HS-5 (cell line): ENCODE results near the gene ARL15.
"Not testable (repeated sequence)": the region's sequence is repeated elsewhere in the genome, so short reads cannot be mapped to it uniquely, and the experiment has no call there.

Source experiments
- DNase-seq: peaks from one replicate; pipeline ENCODE4 v3.0.0-alpha.2; 2012; ENCODE audit warnings: low read depth

Gene ARL15

DNA sequence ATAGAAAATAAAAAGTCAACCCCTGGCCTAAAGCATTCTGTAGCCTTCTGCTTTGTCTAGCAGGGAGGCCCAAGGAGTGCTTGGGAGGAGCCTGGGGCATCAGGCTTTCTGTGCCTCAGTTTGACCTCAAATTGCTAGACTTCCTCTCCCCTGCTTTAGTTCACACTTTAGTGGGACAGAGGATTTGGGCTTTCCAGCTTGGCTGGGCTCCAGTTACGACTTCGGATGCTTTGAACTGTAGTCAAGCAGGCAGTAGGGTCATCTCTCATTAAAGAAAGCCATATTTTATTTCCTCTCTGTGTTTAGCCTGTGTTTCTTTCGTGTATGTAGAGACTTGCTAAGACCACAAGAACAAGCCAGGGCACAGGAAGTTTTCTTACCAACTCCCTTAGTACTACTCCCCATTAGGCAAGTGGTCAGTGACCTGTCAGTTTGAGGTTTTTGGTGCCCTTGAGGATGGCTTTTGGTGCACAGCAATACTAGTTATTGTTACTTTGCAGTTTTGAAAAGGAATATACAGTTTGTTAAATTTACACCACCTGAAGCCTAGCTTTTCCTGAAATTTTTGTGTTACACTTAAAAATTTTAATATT lies 415.2 kb downstream of the ARL15 start:
- DNase-seq, result no peak

DNA sequence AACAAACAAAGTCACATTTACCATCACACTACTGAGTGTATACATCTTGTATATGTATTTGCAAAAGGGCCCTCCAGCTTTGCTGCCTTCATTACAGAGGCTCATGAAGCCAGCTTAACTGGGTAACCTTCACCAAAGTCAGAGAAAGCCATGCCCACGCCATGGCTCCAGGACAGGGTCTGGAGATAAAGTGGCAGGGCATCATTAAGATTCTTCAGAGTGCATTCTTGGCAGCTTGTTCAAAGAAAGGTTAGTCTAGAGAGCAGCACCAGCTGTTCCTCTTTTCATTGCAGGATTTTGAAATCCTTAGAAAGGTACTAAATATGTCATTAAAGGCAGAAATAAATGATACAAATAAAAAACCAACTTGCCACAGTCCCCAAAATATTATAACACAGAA lies 416.7 kb downstream of the ARL15 start:
- no peak for DNase-seq

DNA sequence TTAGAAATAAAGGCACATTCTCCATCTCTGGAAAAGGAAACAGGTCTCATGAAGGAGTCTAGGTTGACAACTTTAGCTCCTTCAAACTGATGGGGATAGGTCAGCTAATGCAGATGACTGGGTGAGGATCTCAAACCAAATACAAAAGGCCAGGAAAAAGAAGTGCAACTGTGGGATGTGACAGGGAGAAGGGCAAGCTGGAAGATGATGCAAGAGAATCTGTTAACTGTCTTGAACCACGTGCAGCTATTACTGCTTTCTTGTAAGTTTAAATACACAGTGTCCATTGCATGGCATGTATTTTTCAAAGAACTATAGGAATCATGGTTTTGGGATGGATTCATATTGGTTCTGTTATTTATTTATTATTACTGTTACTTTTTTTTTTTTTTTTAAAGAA lies 418.1 kb downstream of the ARL15 start:
- DNase-seq, result no peak

DNA sequence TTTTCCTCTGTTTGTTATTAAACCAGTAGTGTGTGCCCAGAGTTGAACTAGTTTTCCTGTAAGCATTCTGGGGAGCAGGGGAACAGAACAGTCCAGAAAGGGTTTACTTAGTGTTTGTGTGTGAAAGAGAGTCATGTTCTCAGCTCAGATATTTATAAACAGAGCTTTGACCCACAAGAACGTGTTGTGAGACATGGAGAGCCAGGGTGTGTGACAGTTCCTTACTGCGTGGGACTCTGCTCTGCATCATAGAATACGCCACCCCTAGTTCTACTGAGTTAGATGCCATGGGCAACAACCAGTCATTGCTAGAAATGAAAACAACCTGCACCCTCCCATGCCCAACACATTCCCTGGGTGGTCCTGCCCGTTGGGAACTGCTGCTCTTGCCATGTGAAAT lies 419.2 kb downstream of the ARL15 start:
- DNase-seq, result no peak

GRCh38 chr5:53890490-53890889 lies 419.9 kb downstream of the ARL15 start:
- no peak for DNase-seq

DNA sequence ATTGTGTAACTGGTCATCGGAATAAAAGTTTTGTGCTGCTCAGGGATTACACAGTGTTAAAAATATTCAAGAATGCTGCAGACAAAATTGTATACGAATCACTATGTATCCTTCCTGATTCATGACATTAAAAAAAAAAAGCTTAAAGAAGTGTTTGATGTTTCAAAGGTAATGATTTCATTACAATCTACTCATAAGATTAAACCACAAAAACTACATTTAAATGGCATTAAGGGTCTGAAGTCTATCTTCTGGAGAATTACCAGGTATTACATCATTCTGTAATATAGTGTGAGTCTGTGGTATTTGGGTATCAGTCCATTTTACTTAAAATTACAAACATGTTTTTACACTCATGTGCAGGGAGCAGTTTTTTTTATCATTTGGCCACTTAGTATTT lies 425.5 kb downstream of the ARL15 start:
- no peak for DNase-seq

DNA sequence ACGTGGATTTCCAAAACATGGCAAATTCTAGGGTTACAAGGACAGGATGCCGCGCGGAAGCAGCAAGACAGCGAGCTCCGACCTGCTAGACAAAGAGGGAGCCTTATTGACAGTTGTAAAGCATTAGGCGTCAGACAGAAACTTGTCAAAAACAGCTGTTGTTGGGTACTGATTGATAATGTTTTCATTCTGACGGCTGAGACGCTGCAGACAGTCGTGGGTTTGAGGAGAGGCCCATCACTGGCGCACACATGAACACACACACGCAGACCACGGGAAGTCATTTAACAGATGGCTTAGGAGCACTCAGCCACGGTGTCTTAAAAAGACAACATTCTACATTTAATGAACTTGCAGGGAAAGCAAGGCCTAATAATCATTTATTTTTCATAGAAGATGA lies 426.0 kb downstream of the ARL15 start:
- no peak for DNase-seq

GRCh38 chr5:53882676-53883031 lies 427.7 kb downstream of the ARL15 start:
- DNase-seq, result no peak

- DNase-seq, result no peak
Observed at GRCh38 chr5:53882006-53882675, 428.2 kb downstream of the ARL15 start.

DNA sequence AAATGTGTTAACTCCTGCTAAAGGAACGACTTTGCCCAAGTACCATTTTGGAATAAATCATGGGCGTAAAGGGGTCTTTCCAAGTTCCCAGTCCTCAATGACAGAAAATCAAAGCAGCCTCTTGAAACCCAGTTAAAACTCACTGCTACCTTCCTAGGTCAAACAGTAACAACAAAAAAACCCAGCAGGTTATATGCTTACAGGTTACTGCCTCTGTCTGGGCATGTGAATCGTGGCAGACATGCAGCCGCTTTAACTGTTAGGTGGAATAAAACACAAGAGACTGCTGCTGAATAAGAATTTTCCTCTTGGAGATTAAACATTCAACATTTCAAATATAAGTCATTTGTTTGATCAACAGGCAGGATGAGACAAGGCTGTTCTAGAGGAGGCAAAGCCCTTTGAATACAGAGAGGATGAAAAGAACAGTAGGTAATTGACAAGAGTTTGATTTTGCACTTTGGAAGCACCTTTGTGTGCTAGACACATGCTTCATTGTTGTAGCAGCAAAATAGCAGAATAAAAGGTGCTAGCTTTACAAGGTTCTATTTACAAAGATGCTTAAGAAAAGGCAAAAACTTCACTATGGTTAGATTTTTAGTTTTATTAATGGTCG lies 430.6 kb downstream of the ARL15 start:
- DNase-seq, result no peak

- no peak for DNase-seq
Observed at GRCh38 chr5:53878015-53878414, 432.4 kb downstream of the ARL15 start.

GRCh38 chr5:53877243-53877642 lies 433.1 kb downstream of the ARL15 start:
- DNase-seq, result peak; percentile 59

GRCh38 chr5:53874409-53874808 lies 436.0 kb downstream of the ARL15 start:
- DNase-seq, result no peak

DNA sequence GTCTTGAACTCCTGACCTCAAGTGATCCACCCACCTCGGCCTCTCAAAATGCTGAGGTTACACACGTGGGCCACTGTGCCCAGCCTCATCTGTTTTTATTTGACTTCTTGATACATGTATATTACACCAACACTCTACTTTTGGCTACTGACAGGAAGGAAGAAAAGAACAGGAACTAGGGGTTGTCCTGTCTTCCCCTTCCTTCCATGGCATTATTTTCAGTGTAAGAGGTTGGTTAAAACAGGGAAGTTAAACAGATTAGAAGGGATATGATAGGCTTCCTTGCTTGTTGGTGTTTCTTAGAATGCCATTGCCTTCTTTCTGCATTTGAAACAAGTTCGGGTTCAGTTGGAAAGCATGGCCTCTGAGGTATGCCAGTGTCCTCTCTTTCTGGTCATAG lies 437.1 kb downstream of the ARL15 start:
- DNase-seq, result no peak

DNA sequence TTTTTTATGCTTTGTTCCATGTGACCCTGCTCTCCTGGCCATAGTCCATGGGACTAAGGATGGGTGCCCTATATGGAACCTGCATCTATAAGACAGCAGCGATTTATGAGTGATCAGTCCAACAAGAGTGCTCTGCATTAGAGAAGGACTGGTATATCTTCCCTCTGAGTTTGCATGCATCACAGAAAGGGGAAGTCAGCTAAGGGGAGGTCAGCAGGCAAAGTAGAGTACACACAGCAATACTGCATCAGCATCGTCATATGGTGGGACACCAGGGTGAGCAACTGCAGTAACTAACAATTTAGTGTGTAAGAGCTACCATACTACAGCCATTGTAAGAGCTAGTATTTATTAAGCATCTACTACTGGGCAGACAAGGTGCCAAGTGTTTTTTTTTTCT lies 438.6 kb downstream of the ARL15 start:
- DNase-seq, result no peak

DNA sequence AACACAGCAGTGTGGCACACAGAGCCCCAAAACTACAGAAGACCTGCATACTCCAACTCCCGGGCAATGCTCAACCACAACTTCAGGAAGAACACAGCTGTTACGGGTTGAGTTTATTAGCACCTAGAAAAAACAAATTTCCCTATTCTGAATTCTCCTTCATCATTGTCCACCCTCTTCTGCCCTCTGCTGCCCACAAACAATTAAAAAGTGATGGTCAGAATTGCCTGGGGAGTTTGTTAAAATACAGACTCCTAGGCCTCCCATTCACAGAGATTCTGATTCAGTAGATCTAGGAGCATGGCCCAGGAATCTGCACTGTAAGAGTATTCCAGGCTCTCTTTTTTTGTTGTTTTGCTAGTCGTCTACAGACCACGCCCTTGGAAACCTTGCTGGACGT lies 439.3 kb downstream of the ARL15 start:
- DNase-seq, result no peak

- no peak for DNase-seq
Observed at GRCh38 chr5:53858700-53859456, 451.5 kb downstream of the ARL15 start.

DNA sequence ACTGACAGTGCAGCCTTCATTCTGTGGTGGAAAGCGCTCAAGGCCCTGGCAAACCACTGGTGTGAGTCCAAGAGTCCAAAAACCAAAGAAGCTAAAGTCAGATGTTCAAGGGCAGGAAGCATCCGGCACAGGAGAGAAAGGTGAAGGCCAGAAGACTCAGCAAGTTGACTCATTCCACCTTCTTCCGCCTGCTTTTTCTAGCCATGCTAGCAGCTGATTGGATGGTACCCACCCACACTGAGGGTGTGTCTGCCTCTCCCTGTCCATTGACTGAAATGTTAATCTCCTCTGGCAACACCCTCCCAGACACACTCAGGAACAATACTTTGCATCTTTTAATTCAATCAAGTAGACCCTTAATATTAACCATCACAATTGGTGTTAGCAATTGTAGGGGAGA lies 453.9 kb downstream of the ARL15 start:
- no peak for DNase-seq

GRCh38 chr5:53836851-53837430 lies 473.4 kb downstream of the ARL15 start:
- not testable (repeated sequence) for DNase-seq

DNA sequence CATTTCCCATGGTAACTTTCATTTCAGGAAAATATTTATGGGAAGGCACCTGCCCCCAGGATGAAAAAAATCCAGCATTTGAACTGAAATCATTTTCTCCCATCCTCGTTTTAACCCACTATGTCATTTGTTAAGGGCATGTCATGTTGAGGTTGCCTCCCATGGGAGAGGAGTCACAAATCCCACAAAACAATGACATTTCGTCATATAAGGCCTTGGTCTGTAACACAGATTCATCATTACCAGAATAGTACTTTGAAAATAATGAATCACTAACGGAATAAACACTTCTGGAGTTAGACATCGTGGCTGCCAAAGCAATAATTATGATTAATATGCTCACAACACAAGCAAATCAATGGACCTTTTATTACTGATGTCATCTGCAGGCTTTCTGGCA lies 475.9 kb downstream of the ARL15 start:
- no peak for DNase-seq
